Panc1 (cell line): ENCODE data around the gene NR4A3. TPM values are rescaled to one million over a fixed set of nuclear protein-coding genes. Genes with fewer than 3 reads are reported as not detected.

ENCODE experiments used
- ATAC-seq: fragments of 200-7000 bp; cut with Tn5 transposase; 2 replicates; pipeline ENCODE4 v1.9.1; 2020; ENCODE audit warnings: mild to moderate bottlenecking, moderate library complexity
- BruUV-seq: library from RNA; stranded (reverse); fragments of 400-500 nt; replicated peaks from 2 replicates; lab custom pipeline; 2021; lab: Mats Ljungman, UMichigan
- CTCF ChIA-PET: fragments of 300-600 bp; sonication (Branson Sonifier 250); formaldehyde crosslinking; loops from one replicate; lab custom pipeline; 2022; ENCODE audit warnings: antibody characterized with exemption; lab: Charles Lee
- POLR2A ChIA-PET: fragments of 300-600 bp; sonication (Branson Sonifier 250); formaldehyde crosslinking; loops from one replicate; lab custom pipeline; 2022; ENCODE audit warnings: antibody characterized with exemption; lab: Charles Lee
- DNase-seq: peaks from one replicate; pipeline ENCODE4 v3.0.0-alpha.2; 2010; ENCODE audit warnings: low read depth, low spot score
- H3K27ac ChIP-seq: 2 replicates; pipeline ENCODE4 v1.5.1; 2011; ENCODE audit warnings: mild to moderate bottlenecking, low read length, inconsistent platforms
- H3K27me3 ChIP-seq: fragments of 200-500 bp; sonication (Bioruptor generic); 2 replicates; pipeline ENCODE4 v1.6.0; 2014; ENCODE audit warnings: low read length, inconsistent platforms; ENCODE audit not compliant: control insufficient read depth, insufficient read depth
- H3K36me3 ChIP-seq: fragments of 200-500 bp; sonication (Bioruptor generic); 2 replicates; pipeline ENCODE4 v1.5.1; 2014; ENCODE audit warnings: inconsistent platforms, mild to moderate bottlenecking, low read length, moderate library complexity; ENCODE audit not compliant: control insufficient read depth, insufficient read depth
- H3K4me1 ChIP-seq: 2 replicates; pipeline ENCODE4 v1.5.1; 2011; ENCODE audit warnings: inconsistent platforms, mild to moderate bottlenecking, low read length, moderate library complexity; ENCODE audit not compliant: control insufficient read depth, insufficient read depth
- H3K4me3 ChIP-seq, 2 experiments: 2 replicates each; pipeline ENCODE4 v1.5.1; 2011 to 2012; ENCODE audit warnings: low read depth in 2 of 2, low read length in 2 of 2, mild to moderate bottlenecking in 2 of 2, inconsistent platforms in 1 of 2, moderate library complexity in 1 of 2
- H3K9me3 ChIP-seq: fragments of 200-500 bp; sonication (Bioruptor generic); 2 replicates; pipeline ENCODE4 v1.5.1; 2014; ENCODE audit warnings: low read depth, mild to moderate bottlenecking, inconsistent platforms, low read length, moderate library complexity; ENCODE audit not compliant: control insufficient read depth, insufficient read depth
- CTCF ChIP-seq: fragments of 450-650 bp; IDR thresholded peaks from 2 replicates; pipeline ENCODE4 v1.5.1; 2017; ENCODE audit warnings: mild to moderate bottlenecking
- POLR2AphosphoS5 ChIP-seq: IDR thresholded peaks from 2 replicates; pipeline ENCODE4 v1.6.1; 2012; ENCODE audit warnings: mild to moderate bottlenecking, low read depth, low read length, moderate library complexity
- SIN3A ChIP-seq: IDR thresholded peaks from 2 replicates; pipeline ENCODE4 v1.6.1; 2012; ENCODE audit warnings: low read depth, mild to moderate bottlenecking, low read length, moderate library complexity, borderline replicate concordance; ENCODE audit not compliant: insufficient read depth
- TCF7L2 ChIP-seq: IDR thresholded peaks from 2 replicates; pipeline ENCODE4 v1.6.1; 2011; ENCODE audit warnings: mild to moderate bottlenecking, low read depth, low read length, inconsistent platforms
- in situ Hi-C: cut with HindIII; loops from 2 replicates; pipeline ENCODE4 v1.10.0; 2016; ENCODE audit warnings: low sequenced_read_pairs, low pct_unique_long_range_greater_than_20kb
- intact Hi-C: fragments of 100-400 bp; cut with micrococcal nuclease; formaldehyde crosslinking; loops from one replicate; pipeline ENCODE4 v1.10.0; 2022; ENCODE audit not compliant: unreplicated experiment
- total RNA-seq: library from RNA; stranded (reverse); gene quantifications from one replicate; pipeline ENCODE4 v1.2.1, GENCODE V29; 2021; ENCODE audit not compliant: unreplicated experiment
- TF ChIP-seq, protein P1 (sequence below), 2 experiments: IDR thresholded peaks; 2 replicates each; pipeline ENCODE4 v1.6.1; 2011 to 2012; ENCODE audit warnings: low read depth in 2 of 2, control low read depth in 1 of 2, low read length in 1 of 2, mild to moderate bottlenecking in 1 of 2, moderate library complexity in 1 of 2; ENCODE audit not compliant: insufficient read depth in 1 of 2

The NR4A3 gene
- total RNA-seq, 1 experiment from 2014 or later = 0.13 TPM

DNA sequence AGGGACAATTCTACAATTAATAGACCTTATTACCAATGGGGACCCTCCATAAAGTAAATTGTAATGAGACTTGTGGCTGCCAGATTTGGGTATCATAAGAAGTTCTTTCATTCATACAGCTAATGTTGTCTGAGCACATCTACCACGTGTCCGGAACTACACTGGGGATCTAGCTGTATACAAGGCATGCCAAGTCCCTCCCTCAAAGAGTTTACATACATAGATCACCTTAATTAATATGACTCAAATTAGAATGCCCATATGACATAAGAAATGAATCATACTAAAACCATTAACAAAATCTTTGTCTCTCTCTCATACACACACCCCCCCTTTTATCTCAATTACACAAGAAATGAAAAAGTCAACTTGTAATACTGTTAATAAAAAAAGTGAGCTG is 18.0 kb upstream of the NR4A3 start:
- CTCF ChIA-PET = no interaction called here
- intact Hi-C loops (loop anchor here (10.0 kb wide), 1 partner anchor 619 kb away; no protein-coding TSS in a partner anchor), in situ Hi-C loops (no loop called here)
- ATAC-seq = no peak
- Histone ChIP-seq H3K27ac (no peak overlapping the region), H3K9me3 (no peaks in the 10 kb centered on the region), H3K36me3 (no peaks in the 10 kb centered on the region), H3K4me1 (no peaks in the 10 kb centered on the region), H3K4me3 (no peak overlapping the region), H3K27me3 (no peaks in the 10 kb centered on the region)
- POLR2A ChIA-PET = no interaction called here
- TF ChIP-seq CTCF (no peak), SIN3A (no peak), TCF7L2 (no peak), POLR2AphosphoS5 (no peak)
- TF ChIP-seq, protein P1, sequence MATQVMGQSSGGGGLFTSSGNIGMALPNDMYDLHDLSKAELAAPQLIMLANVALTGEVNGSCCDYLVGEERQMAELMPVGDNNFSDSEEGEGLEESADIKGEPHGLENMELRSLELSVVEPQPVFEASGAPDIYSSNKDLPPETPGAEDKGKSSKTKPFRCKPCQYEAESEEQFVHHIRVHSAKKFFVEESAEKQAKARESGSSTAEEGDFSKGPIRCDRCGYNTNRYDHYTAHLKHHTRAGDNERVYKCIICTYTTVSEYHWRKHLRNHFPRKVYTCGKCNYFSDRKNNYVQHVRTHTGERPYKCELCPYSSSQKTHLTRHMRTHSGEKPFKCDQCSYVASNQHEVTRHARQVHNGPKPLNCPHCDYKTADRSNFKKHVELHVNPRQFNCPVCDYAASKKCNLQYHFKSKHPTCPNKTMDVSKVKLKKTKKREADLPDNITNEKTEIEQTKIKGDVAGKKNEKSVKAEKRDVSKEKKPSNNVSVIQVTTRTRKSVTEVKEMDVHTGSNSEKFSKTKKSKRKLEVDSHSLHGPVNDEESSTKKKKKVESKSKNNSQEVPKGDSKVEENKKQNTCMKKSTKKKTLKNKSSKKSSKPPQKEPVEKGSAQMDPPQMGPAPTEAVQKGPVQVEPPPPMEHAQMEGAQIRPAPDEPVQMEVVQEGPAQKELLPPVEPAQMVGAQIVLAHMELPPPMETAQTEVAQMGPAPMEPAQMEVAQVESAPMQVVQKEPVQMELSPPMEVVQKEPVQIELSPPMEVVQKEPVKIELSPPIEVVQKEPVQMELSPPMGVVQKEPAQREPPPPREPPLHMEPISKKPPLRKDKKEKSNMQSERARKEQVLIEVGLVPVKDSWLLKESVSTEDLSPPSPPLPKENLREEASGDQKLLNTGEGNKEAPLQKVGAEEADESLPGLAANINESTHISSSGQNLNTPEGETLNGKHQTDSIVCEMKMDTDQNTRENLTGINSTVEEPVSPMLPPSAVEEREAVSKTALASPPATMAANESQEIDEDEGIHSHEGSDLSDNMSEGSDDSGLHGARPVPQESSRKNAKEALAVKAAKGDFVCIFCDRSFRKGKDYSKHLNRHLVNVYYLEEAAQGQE (IDR thresholded peaks at IDR 0.05; ENCODE audit: insufficient read depth in 1 of 2, low read depth in 2 of 2, low read length in 1 of 2) = no peak
- no TSS peak for BruUV-seq
- no peak for DNase-seq

DNA sequence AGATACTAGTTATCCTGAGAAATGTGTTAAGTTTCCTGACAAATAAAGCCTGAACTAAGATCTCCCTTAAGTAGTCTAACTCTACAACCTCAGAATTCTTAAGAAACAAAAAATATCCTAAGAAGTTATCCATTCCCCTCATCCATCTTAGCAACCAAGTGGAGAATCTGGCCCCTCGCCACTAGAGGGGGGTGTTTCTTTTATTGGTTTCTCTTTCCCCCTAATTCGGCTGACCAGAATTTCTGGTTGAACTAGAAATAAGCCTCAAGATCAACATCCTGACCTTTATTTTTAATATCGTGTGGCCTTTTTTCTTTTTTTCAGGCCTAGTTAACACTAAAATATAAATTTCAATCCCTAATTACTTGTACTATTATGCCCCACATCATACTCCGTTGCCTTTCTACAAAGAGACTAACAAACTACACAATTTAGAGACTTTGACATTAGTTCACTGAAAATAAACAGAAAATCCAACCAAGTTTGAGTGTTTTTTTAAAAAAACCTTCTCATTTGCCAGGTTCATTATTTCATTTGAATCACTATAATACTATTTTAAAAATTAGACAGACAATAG is 14.3 kb upstream of the NR4A3 start:
- TF ChIP-seq TCF7L2 = no peak
- no peak for TF ChIP-seq POLR2AphosphoS5
- TF ChIP-seq CTCF = peak; percentile 71; the same call in 1 of the 2 replicates

More for the DNA sequence above, 14.3 kb upstream of the NR4A3 start:
- no peaks in the 10 kb centered on the region for H3K27me3 ChIP-seq
- in situ Hi-C loops = no loop called here
- no peaks in the 10 kb centered on the region for H3K4me1 ChIP-seq
- H3K36me3 ChIP-seq = no peaks in the 10 kb centered on the region
- ChIA-PET CTCF (no interaction called here), POLR2A (no interaction called here)
- no peak for DNase-seq
- H3K9me3 ChIP-seq = no peaks in the 10 kb centered on the region
- H3K4me3 ChIP-seq = no peak overlapping the region
- BruUV-seq = no TSS peak
- intact Hi-C loops = loop anchor here (10.0 kb wide), 1 partner anchor 623 kb away; no protein-coding TSS in a partner anchor
- ATAC-seq = 0 out of 2 replicates have a peak, but pooled peaks have one; percentile 70
- no peak overlapping the region for H3K27ac ChIP-seq
